HG02884 (cell line): Measurements from ENCODE around the gene SMARCAL1.

ENCODE experiments used
- ATAC-seq: cut with Tn5 transposase; IDR thresholded peaks from one replicate; pipeline ENCODE4 v1.9.1; 2021; ENCODE audit warnings: mild to moderate bottlenecking, moderate library complexity; ENCODE audit not compliant: unreplicated experiment

SMARCAL1 gene

DNA sequence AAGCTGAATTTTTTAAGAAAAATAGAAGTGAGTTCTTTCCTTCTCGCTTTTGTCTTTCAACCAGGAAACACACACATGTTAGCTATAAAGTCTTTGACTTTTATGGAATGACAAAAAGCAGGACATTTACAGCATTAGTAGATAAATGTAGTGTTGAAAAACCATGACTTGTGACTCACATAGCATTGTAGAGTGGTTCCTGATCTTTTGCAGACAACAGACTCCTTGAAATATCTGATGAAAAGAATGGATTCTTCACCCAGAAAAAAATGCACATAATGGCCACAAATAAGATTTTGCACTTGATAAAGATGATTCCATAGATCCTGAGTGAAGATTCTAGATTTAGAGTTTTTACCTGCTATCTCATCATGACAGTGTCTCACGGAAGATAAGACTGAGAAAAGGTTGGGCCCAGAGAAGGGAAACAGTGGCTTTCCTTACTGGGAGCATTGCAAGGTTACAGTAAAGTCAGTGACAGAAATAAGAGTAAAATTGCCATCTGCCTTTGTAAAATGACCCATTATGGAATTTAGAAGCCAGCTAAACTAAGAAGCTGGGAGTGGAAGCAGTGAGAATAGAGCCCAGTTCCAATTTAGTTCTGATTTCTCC is 14.0 kb downstream of the SMARCAL1 start:
- no peak for ATAC-seq

DNA sequence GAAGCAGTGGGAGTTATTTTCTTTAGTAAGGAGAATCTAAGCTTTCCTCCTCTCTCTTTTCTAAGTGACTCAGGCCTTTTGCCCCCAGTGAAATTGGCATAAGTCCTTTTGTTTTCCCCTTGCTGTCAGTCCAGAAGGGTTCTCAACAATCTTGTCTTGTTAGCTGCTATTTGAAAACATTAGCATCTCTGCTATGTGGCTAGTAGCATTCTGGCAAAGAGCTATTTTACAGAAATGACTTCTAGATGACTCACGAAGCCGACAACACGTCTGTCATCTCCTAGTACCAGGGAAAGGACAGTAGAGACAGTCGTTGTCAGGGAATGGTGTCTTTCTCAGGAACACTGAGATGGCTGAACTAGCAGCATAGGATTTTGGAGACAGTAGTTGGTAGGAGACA is 14.7 kb downstream of the SMARCAL1 start:
- no peak for ATAC-seq

DNA sequence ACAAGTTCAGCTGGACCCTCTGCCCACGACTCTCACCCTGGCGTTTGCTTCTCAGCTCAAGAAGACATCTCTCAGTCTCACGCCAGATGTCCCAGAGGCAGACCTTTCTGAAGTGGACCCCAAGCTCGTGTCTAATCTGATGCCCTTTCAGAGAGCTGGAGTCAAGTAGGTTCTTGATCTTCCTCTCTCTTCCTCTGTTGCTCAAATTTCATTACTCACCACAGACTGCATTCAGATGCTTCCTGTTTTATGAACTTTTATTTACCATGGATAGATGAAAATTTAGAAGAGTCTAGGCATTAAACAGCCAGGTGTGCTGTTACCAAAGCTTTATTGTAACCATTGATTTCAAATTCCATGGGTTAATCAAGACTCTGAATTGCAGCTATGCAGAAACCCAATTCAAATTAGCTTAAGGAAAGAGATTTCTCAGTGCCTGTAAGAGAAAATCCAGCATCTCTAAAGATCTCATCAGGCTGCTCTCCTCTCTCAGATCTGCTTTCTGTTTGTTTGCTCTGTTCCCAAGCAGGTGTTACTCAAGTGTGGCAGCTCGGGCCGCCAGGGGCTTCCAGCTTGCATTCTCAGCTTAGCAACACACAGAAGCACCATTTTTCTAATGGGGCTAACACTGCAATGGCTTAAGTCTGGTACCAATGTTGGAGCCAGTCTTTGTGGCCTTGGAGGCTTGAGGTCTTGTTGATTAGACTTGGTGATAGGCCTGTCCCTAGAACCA is 16.5 kb downstream of the SMARCAL1 start:
- no peak for ATAC-seq

DNA sequence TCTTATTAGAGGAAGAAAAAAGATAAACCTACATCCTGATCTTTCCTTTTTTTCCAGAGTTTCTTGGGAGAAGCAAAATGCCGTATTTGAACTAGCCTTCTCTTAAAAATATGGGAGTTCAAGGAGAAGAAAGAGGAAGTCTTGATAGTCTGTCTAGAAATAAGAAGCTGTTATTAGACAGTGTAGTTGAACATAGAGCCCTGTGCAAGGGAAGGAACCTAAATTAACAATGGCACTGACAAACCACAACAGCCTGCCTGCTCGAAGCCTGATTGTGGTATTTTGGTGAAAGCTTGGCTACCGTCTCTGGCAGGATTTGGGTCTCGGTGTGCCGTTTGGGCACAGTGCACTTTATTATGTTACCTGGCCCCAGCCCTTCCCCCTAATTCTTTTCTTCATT is 17.1 kb downstream of the SMARCAL1 start:
- no peak for ATAC-seq

DNA sequence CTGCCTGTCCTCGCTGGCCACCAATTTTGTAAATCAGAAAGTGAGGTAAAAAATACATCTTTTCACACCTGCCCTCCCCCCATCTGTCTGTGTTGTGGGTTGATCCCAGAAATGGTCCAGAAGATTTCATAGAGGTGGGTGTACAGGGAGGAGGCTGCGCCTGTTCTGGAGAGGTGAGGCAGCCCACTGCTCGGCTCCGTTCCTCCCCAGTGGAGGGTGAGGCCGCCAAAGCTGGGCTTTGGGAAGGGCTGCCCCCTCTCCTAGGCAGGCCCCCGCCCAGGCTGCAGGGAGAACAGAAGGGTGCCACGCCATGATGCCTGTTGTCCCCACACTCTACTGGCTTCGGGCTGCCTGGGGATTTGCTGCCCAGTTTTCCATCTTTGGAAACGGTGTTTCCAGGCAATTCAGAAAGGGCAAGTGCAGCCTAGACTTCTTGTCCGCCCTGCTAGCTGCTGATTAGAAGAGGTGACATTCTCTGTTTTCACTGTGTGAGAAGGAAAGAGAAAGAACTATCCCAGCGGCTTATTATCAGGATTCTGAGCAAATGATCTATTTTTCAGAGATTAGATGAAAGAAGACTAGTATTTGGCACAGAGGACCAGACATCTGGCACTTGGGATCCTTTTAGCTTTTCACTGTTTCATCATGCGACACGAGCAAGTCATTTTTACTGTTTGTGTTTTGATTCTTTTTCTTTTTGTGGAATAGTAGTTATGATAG is 18.7 kb downstream of the SMARCAL1 start:
- no peak for ATAC-seq

DNA sequence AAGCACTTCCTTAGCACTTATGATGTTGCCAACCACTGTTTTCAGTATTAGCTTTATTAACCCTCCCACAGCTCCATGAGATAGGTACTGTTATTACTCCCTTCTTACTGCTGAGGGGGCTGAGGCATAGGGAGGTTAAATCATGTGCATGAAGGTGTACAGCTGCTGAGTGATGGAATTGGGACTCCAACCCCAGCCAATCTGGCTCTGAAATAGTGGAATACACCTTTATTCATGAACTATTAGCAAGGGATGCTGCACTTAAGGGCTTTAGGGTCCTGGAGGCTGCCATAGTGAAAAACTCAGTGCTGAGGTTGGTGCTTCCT is 19.2 kb downstream of the SMARCAL1 start:
- ATAC-seq = no peak

DNA sequence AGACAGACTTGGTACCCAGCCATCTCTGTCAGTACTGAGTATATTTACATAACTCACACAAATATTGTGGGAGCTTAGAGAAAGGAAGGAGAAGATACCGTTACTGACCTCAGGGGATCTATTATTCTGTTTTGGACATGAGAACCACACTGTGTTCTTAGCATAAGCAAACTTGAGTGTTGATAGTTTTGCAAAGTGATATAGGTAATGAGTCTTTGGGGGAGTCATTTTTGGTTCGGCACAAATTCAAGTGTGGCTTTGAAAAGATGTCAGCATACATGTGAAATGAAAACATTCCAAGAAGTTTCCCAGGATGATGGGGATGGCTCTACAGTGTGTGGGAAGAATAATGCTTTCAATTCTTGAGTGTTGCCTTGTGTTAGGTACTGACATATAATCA is 24.1 kb downstream of the SMARCAL1 start:
- ATAC-seq = no peak

DNA sequence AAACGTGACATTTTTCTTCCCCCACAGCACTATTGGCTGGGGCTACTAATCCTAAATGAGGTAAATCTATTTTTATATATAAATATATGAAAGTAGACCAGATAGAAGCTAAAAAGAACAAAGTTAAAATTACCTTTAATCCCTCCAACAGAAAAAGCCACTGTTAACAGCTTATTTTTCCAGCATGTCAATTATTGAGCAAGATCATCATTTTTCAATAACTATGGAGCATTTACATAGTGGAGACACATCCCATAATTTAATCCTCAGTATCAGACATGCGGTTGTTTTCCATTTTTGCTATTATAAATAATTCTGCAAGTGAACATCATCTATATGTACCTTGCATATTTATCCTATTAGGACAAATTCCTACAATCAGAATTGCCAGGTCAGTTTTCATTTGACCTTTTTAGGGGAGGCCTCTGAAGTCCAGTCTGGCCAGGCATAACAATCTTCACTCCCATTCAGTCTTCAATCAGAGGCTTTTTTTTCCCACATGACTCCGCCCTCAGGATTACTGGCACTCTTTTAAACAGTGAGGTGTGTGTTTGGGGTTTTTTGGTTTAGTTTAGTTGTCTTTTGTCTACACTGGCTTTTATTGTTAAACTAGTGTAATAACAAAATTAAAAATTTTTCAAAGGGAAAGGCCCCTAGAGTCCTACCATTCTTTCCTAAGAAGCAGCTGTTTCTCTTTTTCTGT is 29.2 kb downstream of the SMARCAL1 start:
- ATAC-seq = no peak

DNA sequence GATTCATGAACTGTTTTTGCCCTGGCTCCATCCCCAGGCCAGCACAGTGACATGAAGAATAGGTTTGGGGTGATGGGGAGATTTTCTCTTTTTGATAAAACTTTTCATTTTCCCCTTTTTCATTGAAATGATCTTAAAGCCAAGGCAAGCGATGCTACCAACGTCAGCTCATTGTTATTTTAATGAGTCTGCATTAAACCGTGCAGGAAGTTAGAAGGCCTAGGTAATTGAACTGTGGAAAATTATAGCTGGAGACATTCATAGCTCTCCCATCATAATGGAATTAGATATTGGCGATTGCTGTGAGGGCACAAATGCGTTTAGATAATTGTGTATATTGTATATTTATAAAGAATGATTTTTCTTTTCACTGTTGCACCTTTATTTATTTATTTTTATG is 33.2 kb downstream of the SMARCAL1 start:
- ATAC-seq = no peak

DNA sequence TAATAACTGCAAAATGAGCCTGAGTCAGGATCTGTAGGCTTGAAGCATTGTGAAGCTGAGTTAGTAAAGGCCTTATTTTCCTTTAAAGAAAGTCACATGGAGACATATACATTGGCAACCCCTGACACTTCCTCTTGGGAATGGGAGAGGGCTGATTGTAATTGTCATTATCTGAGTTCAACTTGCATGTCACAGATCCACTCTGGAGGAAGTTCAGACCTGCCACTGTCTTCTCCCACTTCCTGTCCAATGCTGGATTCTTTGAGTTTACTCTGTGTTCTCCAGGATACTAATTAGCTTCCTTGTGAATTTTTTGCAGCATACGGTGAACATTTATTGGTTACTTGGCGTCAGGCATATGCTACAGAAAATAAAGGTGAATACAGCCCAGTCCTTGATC is 34.1 kb downstream of the SMARCAL1 start:
- ATAC-seq = no peak

DNA sequence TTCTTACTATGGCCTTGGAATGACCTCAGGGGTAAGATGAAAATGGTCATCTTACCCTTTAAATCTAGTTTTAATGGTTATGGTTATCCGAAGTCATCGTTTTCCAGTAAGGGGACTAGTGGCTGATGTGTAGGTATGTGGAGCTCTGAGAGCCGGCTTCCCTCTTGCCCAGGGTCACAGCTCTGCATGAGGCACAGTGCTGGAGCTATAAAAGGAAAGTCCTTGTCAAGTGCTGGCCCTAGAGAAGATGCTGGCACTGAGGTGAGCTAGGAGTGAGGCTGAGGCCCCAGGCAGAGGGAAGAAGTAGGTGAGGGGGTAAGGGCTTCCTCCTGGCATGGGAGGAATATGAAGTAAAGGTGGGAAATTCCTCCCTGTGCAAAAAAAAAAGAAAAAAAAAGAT is 35.0 kb downstream of the SMARCAL1 start:
- no peak for ATAC-seq

DNA sequence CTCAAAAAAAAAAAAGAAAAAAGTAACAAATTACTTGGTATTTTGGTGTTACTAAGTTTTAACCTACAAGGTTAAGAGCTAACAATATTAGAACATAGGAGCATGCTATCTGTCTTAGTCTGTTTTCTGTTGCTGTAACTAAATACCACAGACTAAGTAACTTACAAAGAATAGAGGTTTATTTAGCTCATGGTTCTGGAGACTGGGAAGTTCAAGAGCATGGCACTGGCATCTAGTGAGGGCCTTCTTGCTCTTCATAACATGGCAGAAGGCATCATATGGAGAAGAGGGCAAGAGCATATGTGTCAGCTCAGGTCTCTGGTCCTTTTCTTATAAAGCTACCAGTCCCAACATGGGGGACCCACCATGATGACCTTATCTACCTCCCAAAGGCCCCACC is 36.5 kb downstream of the SMARCAL1 start:
- ATAC-seq = no peak

DNA sequence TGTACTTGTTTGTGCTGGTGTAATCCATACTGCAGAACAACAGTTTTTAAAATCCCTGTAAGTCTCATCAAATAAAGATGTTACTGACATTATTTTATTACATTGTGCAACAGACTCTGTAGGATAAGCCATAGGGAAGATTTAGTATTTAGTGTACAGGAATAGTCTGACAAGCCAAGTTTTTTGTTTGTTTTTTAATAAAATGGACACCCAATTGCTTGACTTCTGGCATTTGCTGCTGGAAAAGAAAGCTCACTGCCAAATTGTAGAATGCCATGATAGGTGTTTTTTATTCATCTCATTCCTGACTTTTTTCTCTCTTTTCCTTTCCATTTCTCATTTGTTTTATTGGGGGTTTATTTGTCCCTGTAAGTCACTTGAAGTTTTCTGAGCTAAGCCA is 38.1 kb downstream of the SMARCAL1 start:
- ATAC-seq = no peak

DNA sequence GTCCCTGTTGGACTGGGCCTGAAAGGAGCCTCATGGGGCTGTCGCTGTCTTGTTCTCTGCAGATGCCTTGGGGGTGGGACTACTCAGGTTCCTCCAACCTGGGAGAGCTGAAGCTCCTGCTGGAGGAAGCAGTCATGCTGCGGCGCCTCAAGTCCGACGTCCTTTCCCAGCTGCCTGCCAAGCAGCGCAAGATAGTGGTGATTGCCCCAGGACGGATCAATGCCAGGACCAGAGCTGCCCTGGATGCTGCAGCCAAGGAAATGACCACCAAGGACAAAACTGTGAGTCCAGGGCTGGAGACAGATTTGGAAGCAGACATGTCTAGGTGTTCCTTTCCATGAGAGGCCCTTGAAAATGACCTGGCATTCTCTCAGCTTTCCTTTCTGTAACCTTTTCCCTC is 38.5 kb downstream of the SMARCAL1 start:
- no peak for ATAC-seq

DNA sequence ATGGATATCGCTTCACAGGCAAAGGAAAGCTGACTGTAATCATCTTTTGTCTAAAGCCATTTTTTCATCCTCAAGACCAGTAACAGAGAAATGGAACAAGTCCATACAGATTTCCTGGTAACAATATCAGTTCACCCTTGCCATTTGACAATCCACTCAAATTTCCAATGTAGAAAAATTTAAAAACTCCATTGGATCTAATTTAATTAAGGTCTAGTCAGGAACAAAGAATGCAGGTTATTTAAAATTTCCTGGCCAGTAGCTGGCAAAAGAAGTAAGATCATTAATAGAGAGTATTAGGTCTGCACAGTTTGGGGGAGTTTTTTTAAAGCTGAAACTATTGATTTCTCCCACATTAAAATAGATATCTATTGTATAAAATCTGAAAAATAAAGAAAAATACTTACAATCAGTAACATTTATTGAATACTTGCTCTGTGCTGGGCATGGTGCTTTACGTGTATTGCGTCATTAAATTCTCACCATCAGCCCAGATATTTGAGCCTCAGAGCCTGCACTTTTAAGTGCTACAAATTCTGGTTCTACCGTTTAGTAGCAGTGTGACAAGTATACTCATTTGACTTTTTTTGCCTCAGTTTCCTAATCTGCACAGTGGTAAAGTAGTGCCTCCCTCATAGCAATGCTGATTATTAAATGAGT is 41.8 kb downstream of the SMARCAL1 start:
- no peak for ATAC-seq

DNA sequence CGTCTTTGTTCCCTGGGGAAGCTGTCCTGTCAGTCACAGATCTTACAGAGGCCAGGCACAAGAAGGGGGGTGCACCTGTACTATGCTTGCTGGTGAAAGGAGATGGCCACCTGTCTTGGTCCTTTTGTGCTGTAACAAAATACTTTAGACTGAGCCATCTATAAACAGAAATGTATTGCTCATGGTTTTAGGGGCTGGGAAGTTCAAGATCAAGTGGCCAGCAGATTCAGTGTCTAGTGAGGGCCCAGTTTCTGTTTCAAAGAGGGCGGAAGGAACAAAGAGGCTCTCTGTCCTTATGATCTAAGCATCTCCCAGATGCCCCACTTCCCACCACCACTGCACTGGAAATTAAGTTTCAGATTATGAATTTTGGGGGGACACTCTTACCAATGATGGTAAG is 50.9 kb downstream of the SMARCAL1 start:
- ATAC-seq = no peak

DNA sequence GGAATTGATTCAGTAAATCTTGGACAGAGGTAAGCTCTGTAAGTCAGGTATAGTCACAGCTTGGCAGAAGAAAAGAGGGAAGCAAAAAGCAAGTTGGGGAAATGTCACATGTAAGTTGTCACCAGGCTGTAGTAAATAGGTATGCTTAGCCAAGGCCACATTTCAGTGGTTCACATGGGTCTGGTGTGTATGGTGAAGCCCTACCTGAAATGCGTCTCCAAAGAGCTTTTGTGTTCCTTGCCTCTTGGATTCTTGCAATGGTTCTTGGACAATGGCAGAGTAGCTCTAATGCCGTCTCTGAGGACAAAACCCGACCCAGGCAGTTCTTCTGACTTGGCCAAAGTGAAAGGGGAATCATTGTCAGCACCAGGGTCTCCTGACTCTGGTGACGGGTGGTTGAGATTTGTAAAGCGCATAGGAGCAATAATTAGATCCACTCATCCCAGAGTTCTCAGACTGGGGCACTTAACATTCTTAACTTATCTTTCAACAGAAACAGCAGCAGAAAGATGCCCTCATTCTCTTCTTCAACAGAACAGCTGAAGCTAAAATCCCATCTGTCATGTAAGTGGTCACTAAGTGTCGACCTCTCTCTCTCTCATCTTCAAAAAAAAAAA is 51.9 kb downstream of the SMARCAL1 start:
- no peak for ATAC-seq

DNA sequence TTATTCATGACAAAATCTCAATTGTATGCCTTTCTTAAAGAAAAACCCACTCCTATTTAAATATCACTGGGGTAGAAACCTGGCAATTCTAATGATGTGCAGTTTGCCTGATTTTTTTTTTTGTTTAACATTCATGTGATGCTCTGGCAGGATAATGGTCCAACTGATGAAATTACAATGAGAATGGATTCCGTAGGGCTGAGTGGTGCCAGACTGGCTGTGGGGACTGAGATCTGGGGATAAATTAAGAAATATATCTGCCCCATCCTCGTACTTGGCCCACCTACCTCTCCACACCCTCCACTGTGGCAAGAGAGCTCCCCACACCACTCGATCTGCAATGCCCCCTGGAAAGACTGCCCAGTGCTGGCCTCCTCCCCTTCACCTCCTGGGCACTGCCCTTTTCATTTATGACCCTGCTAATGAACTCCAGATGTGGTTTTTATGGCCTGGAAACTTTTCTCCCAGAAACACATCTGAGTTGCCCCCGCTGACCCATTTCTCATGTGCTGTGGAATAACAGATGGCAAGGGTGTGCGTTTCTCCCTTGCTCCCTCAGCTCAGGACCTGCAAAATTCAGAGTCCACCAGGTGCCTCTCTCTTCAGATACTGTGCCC is 53.4 kb downstream of the SMARCAL1 start:
- ATAC-seq = no peak

DNA sequence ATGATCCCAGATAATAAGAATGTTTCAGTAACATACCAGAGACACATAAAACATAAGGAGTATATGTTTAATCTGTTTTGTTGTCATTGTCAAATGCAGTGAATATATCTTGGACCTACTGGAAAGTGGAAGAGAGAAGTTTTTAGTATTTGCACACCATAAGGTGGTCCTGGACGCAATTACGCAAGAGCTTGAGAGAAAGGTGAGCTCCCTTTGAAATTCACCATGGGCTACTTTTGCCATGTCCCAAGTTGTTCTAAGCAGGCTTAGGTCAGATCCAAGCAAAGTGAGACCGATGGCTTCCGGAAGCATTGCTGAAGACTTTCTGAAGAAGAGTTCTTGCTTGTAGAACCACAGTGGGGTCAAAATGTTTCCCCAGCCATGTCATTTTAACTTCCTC is 55.6 kb downstream of the SMARCAL1 start:
- ATAC-seq = no peak

DNA sequence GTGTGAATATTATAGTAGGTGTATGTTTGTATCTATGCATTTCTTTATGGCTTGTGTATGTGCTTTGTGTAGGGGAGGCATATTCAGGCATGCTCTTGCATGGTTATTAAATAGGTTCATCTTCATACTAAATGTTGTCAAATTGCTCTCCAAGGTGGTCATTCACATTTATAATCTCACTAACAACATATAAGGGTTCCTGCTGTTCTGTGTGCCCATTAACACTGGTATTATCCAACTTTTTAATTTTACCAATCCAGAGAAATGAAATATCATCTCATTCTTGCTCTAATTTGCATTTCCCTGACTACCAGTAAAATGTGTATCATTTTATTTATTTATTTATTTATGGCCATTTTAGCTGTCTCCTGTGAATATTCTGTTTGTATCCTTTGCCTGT is 57.4 kb downstream of the SMARCAL1 start:
- no peak for ATAC-seq
